ENCODE data around the gene RIN3.

GRCh38 chr14:92495027-92495426 lies 18.6 kb upstream of the RIN3 start:
- no peak for TF ChIP-seq CTCF (IDR thresholded peaks at IDR 0.05; ENCODE audit: low read length)
- TF ChIP-seq EZH2phosphoT487 (IDR thresholded peaks at IDR 0.05; ENCODE audit: low read length): no peak
